GM23248 (cell line): ENCODE results near the gene TNFAIP8L3.
"Not testable (repeated sequence)": the region's sequence is repeated elsewhere in the genome, so short reads cannot be mapped to it uniquely, and the experiment has no call there.

ENCODE experiments used
- EZH2 ChIP-seq: fragments of 200-600 bp; sonication (generic); IDR thresholded peaks from 2 replicates; pipeline ENCODE4 v1.6.1; 2018; ENCODE audit warnings: antibody characterized with exemption, mild to moderate bottlenecking; ENCODE audit not compliant: insufficient read depth, poor library complexity, severe bottlenecking
- EZH2phosphoT487 ChIP-seq: fragments of 200-600 bp; sonication (generic); IDR thresholded peaks from 2 replicates; pipeline ENCODE4 v1.6.1; 2018; ENCODE audit warnings: antibody characterized with exemption, moderate library complexity, mild to moderate bottlenecking, low read depth; ENCODE audit not compliant: insufficient read depth

GRCh38 chr15:51140347-51140746, 45.6 kb upstream of the TNFAIP8L3 start:
- TF ChIP-seq EZH2, EZH2phosphoT487: not testable (repeated sequence)
